NCI-H1930 (cell line): ENCODE measurements around the gene LSM10.

Experiments
- DNase-seq, 2 experiments: peaks; one replicate each; lab custom pipeline; 2025; lab: John Stamatoyannopoulos, UW

LSM10 gene

DNA sequence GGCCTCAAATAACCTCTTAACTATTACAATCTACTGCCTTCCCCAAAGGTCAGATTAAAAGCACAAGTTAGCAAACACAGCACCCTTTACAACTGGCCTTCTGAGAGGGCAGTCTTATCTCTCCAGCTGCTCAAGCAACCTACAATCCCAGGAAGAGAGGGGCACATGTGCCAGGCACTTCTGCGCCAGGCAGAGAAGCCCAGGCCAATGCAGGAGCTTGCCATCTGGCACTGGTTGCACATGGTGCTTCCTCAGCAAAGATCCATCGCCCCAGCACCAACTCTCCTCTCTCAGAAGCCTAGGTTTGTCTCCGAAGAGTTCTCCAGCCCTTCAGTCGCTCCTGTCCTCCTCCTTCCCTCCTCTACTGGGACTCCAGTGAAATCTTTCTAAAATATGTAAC is 14.5 kb downstream of the LSM10 start:
- no peak for DNase-seq

- no peak for DNase-seq
These were observed 15.0 kb downstream of the LSM10 start for GRCh38 chr1:36382669-36383068.

DNA sequence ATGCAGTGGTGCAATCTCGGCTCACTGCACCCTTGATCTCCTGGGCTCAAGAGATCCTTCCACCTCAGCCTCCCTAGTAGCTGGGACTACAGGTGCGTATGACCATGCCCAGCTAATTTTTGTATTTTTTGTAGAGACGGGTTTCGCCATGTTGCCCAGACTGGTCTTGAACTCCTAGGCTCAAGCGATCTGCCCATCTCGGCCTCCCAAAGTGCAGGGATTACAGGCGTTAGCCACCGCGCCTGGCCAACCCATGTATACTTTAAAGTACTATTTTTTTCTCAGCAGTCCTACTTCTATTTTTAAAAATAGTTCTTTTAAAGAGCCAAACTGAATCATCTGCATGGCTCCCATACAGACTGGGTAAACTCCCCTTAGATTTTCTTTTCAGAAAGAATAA is 15.5 kb downstream of the LSM10 start:
- no peak for DNase-seq

DNA sequence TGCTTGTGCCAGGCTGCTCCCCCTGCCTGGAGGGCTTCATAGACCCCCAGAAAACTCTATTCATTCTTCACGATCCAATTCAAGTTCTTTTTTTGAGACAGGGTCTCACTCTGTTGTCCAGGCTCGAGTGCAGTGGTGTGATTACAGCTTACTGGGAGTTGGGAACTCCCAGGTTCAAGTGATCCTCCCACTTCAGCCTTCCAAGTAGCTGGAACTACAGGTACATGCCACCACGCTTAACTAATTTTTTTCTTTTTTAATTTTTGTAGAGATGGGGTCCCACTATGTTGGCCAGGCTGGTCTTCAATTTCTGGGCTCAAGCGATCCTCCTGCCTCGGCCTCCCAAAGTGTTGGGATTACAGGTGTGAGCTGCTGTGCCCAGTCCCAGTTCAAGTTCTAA is 16.3 kb downstream of the LSM10 start:
- DNase-seq = no peak

- DNase-seq = no peak
These were observed 16.9 kb downstream of the LSM10 start for GRCh38 chr1:36380782-36381181.

DNA sequence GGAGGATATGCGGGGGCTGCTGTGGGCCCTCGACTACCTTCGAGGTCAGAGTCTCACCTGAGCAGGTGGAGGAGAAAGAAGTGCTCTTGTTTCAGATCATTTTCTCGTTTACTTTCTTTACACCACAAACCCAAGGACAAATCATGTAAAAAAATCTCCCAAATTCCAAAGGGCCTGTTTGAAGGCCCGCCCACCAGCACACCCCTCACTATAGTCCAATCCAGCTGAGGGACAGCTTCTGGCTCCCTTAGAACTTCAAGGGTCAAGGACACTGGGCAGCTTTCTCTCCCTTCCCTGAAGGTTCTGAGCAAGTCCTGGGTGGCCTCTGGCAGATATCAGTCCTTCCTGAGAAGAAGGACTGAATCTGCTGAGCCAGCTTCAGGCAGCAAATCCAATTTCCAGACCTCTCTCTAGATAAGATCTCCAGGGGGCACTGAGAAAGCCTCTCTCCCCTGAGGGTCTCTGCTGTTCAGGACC is 17.5 kb downstream of the LSM10 start:
- no peak for DNase-seq

DNA sequence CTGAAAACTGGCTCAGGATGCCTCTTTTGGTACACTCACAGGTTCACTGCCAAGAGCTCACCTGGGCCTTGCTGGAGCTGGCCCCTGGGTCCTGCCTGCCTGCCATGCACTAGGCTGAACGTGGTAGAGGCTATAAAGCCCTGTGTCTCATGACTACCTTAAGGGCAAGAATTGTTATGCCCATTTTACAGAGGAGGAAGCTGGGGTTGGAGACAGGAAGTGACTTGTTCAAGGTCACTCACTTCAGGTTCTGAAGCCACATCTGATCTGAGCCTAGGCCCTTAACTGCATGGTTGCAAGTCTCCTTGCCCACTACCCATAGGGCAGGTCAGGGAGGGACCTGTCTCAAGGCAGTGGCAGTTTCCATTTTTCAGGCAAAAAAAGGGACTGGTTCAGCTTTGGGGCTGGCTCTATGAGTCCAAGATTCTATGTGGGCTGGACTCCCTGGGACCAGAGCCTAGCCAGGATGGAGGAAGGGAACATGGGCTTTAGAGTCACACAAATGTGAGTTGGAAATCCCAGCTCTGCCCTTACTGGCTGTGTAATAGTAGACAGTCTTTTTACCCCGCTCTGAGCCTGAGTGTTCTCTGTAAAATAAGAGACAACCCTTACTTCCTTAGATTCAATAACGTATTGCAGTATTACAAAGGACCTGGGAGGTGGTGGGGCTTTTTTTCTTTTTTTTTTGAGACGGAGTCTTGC is 19.8 kb downstream of the LSM10 start:
- DNase-seq = no peak

GRCh38 chr1:36372617-36373016 is 25.1 kb downstream of the LSM10 start:
- DNase-seq = no peak

- peak; percentile 36 to 55 for DNase-seq
These were observed 28.4 kb downstream of the LSM10 start for GRCh38 chr1:36369061-36369861.

DNA sequence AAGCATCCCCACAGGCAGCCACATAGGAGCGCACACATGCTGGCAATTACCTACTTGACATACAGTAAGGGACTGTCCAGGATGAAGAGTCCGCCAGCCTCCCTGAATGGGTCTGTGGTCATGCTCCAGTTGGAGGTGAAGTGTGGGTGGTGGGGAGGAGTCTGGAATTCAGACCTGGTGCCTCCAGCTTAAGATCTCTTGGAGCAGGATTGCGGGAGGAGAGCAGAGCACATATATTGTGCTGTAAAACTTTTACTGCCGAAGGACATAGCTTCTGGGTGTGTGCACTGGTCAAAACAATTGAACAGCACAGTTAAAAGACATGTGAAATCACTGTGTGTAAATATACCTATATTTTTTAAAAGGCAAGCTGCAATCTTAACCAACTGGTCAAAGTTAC is 29.9 kb downstream of the LSM10 start:
- DNase-seq = no peak

- no peak for DNase-seq
These were observed 30.6 kb downstream of the LSM10 start for GRCh38 chr1:36367066-36367465.

GRCh38 chr1:36366091-36366661 is 31.5 kb downstream of the LSM10 start:
- no peak for DNase-seq

DNA sequence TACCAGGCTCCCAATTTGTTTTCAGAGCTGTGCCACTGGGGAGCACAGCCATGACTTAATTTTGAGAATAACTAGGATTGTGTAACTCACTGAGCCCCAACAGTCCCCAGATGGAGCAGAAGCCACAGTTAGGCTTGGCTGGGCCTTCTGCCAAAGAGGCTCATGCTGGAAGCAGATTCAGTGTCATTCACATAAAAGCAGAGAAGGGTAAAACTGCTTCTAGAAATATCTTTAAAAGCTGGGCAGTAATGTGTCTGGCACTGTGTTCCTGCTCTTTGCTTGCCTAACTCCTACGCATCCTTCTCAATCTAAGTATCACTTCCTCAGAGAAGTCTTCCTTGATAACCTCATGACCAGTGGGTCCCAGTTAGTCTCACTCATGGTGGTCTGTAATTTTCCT is 32.3 kb downstream of the LSM10 start:
- DNase-seq = no peak

DNA sequence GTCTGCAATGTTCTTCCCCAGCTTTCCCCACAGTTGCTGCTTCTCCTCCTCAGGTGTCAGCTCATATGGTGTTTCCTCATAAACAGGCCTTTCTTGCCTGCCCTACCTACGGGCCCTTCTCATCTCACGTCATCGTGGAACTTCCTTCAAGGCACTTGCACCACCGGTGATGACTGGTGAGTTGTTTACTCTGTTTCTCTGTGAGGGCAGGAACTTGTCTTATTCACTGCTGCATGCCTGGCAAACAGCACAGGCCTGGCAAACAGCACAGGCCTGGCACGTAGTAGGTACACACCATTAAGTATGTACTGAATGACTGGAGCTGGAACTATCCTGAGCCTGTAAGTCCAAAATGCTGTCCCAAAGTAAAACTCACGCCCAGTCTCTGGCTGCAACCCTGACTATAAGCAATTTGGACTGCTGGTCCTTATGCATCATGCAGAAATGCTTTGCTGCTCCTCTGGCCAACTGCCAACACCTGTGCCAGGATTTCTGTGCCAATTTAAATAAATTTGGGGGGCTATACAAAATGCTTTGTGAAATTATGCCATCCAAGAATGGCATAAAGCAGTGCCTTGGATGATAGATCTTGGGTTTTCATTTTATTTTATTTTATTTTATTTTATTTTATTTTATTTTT is 37.7 kb downstream of the LSM10 start:
- DNase-seq = no peak

DNA sequence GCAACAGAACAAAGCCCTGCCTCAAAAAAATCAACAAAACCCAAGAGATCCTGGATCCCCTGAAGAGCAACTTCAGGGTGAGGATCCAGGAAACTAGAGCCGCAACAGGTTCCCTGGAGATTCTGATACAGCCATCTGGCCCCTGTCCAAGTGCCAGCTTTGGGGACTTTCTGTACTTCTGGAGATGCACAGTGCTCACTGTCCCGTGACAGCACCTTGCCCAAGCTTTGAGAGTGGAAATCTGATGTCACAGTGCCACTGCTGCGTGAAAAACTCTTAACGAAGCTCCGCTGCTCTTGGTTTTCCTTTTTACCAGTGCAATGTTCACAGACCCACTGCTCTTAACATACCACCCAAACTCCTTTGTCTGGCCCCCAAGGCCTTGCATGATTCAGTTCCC is 38.3 kb downstream of the LSM10 start:
- DNase-seq = no peak

- DNase-seq = no peak
These were observed 39.1 kb downstream of the LSM10 start for GRCh38 chr1:36358514-36359084.

DNA sequence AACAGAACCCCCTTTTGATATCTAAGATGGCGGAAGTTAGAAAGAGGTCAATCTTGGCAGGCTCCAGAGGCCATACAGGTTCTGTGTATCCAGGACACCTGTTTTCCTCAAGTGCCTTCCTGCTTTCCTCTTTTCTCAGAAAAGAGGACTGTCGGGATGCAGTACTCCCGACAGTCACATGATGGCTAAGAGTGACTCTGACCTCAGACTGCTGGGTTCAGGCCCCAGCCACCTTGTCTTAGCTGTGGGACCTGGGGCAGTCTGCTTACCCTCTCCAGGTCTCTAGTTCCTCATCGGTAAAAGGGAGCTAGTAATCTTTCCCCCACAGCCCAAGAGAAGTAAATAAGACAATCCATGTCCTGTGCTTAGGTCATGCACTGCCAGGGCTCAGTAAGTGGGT is 41.9 kb downstream of the LSM10 start:
- DNase-seq = no peak

DNA sequence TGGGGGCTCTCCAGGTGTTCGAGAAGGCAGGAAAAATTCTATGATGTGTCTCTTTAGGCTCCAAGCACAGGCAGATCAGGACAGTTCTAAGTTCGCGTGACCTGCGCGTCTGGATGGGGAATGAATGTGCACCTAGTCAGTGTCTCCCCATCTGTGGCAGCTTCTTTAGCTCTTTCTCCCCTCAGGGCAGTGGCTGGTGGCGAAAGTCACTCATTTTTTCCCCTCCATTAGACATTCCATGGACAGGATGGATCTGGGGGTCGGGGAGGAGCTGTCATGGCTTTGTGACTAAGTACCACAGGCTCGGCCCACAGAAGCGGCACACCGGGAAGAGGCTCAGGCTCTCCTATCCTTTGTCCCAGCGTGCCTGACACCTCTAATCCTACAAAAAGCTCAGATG is 43.2 kb downstream of the LSM10 start:
- no peak for DNase-seq

DNA sequence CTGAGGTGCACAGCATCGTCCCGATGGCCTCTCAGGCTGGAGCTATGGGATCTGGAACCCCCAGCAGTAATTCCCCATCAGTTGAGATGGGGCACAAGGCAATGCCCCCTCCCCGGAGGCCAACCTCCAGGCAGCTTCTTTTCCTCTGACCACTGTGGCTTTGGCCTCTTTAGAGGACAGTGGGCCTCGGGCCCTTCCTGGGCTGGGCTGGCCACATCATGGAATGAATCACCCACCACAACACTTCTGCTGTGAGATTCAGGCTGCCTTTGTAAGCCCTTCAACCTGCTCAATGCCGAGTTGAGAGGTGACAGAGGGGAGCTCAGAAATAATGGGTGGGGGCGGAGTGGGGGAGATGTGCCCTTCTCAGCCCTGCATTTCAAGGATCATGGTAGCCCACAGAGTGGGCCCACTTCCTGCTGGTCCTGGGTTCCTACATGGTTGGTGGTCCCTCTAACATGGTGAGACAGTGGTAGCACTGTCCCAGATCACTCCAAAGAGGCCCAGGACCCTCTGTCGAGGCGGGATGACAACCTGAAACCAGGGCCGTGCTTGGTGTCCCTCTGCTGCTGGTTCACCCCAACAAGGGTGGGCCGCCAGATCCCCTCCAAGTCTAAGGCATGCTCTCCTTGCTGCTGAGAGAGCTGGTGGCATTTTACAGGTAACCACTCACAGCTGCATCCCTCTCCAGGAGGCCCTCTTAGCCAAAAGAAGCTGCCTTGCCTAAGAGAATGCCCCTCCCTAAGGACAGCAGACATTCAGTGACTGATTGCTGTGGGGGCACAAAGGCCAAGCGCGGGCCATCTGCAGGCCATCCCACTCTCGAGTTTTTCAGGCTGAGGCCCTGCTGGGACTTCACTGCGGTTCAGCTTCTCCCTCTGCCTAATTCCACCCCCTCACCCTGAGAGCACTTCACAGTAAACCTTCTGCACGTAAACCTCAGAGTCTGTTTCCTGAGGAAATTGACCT is 44.5 kb downstream of the LSM10 start:
- no peak for DNase-seq

DNA sequence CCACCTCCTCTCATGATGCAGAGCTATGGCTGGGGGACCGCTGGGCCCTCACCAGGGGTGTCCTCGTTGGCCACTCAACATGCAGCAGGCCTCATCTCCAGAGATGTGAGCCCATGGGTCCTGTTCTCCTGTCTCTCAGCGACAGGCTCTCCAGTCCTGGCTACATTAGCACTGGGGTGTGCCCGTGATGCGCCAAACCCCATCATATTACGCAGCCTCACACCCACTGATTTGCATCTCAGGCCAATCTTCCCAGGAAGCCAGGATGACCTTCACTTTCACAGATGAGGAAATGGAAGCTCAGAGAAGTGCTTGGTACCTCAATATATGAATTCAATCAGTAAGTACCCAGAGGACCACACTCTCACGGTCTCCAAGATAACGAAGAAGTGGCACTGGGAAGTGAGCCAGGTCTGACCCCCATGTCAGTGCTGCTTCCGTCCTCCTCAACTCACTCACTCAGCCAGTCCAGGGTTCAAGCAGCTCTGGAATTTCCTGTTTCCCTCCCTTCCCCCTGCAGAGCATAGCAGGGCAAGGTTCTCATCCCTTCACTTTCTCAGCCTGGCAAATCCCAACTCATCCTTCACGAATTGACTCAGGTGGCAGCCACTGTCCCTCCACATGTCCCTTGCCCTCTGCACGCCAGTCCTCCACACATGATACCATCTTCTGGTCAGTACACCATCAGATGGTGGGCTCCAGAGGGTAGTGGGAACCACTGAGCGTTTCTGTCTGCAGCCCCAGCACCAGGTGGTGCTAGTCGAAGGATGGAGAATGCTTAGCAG is 45.4 kb downstream of the LSM10 start:
- DNase-seq = no peak
